Mucosa of stomach (tissue), 1 donor: ENCODE data around the gene ACSBG1.

Experiments
- H3K27me3 ChIP-seq: one replicate; pipeline ENCODE4 v1.7.0; 2013; ENCODE audit warnings: mild to moderate bottlenecking, low read length; ENCODE audit not compliant: control insufficient read depth, insufficient read depth
- H3K36me3 ChIP-seq: one replicate; pipeline ENCODE4 v1.7.0; 2013; ENCODE audit warnings: low read length; ENCODE audit not compliant: control insufficient read depth, insufficient read depth
- H3K4me1 ChIP-seq: one replicate; pipeline ENCODE4 v1.7.0; 2013; ENCODE audit warnings: mild to moderate bottlenecking, low read length; ENCODE audit not compliant: control insufficient read depth, insufficient read depth
- H3K4me3 ChIP-seq: one replicate; pipeline ENCODE4 v1.7.0; 2013; ENCODE audit warnings: low read length
- H3K9ac ChIP-seq: one replicate; pipeline ENCODE4 v1.7.0; 2013; ENCODE audit warnings: mild to moderate bottlenecking, low read length, moderate library complexity
- H3K9me3 ChIP-seq: one replicate; pipeline ENCODE4 v1.7.0; 2013; ENCODE audit warnings: mild to moderate bottlenecking, low read length, moderate library complexity; ENCODE audit not compliant: control insufficient read depth
- donor health status: Pancreatic carcinoma.

The ACSBG1 gene

GRCh38 chr15:78127882-78128281 is 106.5 kb downstream of the ACSBG1 start:
- Histone ChIP-seq H3K4me3 (no peak overlapping the region), H3K4me1 (peaks cover 18% of the 10 kb centered on the region), H3K9me3 (no peaks in the 10 kb centered on the region), H3K27me3 (peaks cover 4% of the 10 kb centered on the region), H3K9ac (no peak overlapping the region), H3K36me3 (no peaks in the 10 kb centered on the region)

- no peaks in the 10 kb centered on the region for H3K27me3 ChIP-seq
- H3K36me3 ChIP-seq = no peaks in the 10 kb centered on the region
- H3K4me3 ChIP-seq = no peak overlapping the region
- no peaks in the 10 kb centered on the region for H3K9me3 ChIP-seq
- H3K9ac ChIP-seq = no peak overlapping the region
- peaks cover 6% of the 10 kb centered on the region for H3K4me1 ChIP-seq
Measured at GRCh38 chr15:78125267-78125666, 109.1 kb downstream of the ACSBG1 start.

GRCh38 chr15:78120523-78120922 is 113.8 kb downstream of the ACSBG1 start:
- Histone ChIP-seq H3K9me3 (no peaks in the 10 kb centered on the region), H3K27me3 (no peaks in the 10 kb centered on the region), H3K36me3 (no peaks in the 10 kb centered on the region), H3K9ac (no peak overlapping the region), H3K4me3 (no peak overlapping the region), H3K4me1 (no peaks in the 10 kb centered on the region)
